Left renal pelvis (tissue), 4 donors: Measurements from ENCODE around the gene GUK1. TPM values are rescaled to one million over a fixed set of nuclear protein-coding genes. Genes with fewer than 3 reads are reported as not detected.

ENCODE experiments used
- DNase-seq, 4 donors: peaks; one replicate each; pipeline ENCODE4 v3.0.0-alpha.2; 2013; ENCODE audit warnings: low read depth in 4 of 4, low spot score in 3 of 4
- polyA plus RNA-seq, 4 donors: library from polyadenylated mRNA; unstranded; fragments of 120-200 nt; gene quantifications; one replicate each; pipeline ENCODE4 v1.2.1, GENCODE V29; 2013; ENCODE audit not compliant: insufficient read length in 4 of 4

Gene GUK1
- polyA plus RNA-seq, 4 donors, result 106 to 149 (median 120) TPM

DNA sequence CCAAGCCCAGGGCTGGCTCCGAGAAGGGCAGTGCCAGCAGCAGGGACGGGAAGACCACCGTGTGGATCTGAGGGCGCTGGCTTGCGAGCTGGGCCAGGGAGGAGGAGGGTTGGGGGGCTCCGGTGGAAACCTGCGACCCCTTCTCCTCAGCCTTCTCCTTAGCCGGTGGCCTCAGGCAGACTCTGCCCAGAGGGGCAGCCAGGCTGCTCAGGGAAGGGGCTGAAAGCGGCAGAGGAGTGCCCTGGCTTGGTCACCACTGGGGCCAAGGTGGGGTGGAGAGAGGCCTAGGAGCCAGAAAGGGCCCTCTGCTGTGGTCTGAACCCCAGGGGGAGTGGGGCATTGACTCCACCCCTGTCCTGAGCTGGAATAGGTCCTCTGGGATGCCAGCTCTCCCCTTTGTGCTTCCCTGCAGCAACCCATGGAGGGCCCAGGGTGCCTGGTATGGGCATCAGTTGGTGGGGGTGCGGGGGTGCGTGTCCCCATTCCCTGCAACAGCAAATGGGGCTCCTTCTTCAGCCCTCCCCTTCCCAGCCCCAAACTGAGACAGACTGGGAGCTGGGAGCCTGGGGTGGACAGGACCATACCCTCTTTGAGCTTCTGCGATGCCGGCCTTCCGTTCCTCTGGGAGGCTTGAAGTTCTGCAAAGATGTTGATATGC is 19.1 kb downstream of the GUK1 start:
- no peak for DNase-seq

GRCh38 chr1:228160201-228160761 is 20.2 kb downstream of the GUK1 start:
- no peak for DNase-seq

DNA sequence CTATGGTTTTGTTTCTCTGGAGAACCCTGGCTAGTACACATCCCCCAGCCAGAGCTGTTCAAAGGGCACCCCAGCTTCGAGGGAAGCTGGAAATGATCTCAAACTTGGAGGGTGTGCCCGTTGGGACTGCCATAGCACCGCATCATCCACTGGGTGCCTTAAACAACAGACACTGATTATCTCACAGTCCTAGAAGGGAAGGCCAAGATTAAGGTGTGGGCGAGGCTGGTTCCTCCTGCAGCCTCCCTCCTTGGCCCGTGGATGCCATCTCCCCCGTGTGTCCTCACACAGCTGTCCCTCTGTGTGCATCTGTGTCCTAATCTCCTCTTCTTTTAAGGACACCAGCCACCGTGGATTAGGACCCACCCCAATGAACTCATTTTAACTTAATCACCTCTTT is 21.3 kb downstream of the GUK1 start:
- no peak for DNase-seq

- DNase-seq, result no peak
These were observed 21.8 kb downstream of the GUK1 start for GRCh38 chr1:228161866-228162265.

DNA sequence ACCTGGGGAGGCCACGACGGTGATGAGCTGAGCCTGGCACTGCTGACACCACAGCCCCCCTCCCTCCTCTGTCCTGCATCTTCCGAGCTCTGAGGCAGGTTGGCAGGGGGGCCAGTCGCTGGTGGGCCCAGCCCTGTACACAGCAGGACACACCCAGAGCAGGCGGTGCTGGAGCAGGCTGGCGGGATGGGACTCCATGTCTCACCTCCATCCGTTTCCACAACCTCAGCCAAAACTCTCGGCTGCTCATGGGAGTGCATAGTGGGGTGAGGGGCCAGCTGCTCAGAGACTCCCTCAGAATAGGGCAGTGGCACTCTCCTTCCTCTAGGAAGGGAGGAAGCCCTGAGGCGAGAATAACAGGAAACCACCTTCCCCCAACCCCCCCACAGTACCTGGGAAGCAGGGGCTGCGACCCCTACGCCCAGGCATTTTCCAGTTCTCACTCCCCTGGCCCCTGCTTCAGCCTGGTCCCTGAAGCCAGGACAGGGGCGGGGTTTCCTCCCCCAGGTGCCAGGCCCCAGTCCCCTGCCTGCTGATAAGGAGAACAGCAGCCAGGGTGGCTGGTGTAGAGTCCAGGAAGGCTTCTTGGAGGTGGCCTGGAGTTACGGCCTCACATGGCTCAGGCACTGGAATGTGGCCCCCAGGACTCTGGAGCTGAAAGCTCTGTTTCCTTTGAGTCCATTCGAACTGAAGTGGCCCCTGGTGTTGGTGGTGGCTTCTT is 22.4 kb downstream of the GUK1 start:
- no peak for DNase-seq

GRCh38 chr1:228163007-228163753 is 23.1 kb downstream of the GUK1 start:
- no peak for DNase-seq

DNA sequence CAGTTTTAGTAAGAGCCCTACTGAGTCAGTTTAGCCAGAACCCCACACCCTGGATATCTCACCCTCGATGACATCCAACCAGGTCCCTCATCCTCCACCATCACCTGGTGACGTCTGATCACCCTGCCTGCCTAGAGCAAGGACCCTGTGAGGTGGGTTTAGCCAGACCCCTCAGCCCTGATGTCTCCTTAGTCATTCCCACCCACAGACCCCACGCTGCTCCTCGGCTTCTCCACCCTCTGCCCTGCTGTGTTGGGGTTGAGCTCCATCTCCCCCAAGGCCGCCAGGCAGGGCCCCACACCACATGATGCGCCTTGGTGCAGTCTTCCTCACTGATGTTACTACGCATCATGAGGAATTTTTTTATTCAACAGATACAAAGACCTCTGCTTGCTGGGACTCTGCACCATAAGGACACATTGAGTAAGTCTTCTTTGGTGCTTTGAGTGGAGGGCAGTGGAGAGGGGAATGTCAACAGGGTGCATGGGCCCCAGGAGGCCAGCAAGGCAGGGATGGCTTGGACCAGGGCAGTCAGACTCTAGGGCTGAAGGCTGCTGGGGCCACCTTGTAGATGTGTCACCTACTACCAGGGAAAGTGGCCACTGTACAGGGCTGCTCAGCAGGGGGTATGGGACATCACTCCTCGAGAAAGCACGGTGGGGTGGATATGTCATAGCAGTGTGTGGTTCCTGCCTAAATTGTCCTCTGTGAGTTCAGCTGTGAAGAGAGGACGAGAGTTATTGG is 23.9 kb downstream of the GUK1 start:
- no peak for DNase-seq

DNA sequence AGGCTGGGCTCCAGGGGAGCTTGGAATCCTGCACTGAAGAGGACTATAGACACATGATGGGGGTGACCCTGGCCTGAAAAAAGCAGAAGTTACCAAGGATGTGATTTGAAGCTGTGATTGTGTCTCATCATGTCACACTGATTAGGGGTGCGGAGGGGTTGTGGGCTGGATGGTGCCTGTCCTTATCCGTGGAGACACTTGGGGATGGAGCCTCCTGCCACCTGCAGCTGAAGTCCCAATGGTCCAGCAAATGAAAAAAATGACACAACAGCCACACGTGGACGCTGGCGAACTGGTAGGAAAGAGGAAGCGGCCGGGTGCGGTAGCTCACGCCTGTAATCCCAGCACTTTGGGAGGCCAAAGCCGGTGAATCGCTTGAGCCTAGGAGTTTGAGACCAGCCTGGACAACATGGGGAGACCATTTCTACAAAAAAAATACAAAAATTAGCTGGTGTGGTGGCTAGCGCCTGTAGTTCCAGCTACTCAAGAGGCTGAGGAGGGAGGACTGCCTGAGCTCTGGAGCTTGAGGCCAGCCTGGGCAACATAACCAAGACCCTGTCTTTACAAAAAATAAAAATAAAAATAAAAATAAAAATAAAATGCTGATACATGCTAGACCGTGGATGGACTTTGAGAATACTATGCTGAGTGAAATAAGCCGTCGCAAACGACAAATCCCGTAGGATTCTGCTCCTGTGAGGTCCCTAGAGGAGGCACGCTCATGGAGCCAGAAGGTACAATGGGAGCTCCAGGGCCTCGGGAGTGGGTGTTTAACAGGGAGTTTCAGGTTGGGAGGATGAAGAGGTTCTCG is 24.7 kb downstream of the GUK1 start:
- DNase-seq, result no peak

GRCh38 chr1:228165372-228166169 is 25.5 kb downstream of the GUK1 start, which contains the start of gene IBA57:
Gene IBA57 (plus strand): TSS chr1:228165804. CDS start chr1:228165817, 13 bp downstream.
- peak; percentile 93 to 96 (median 95) for DNase-seq

DNA sequence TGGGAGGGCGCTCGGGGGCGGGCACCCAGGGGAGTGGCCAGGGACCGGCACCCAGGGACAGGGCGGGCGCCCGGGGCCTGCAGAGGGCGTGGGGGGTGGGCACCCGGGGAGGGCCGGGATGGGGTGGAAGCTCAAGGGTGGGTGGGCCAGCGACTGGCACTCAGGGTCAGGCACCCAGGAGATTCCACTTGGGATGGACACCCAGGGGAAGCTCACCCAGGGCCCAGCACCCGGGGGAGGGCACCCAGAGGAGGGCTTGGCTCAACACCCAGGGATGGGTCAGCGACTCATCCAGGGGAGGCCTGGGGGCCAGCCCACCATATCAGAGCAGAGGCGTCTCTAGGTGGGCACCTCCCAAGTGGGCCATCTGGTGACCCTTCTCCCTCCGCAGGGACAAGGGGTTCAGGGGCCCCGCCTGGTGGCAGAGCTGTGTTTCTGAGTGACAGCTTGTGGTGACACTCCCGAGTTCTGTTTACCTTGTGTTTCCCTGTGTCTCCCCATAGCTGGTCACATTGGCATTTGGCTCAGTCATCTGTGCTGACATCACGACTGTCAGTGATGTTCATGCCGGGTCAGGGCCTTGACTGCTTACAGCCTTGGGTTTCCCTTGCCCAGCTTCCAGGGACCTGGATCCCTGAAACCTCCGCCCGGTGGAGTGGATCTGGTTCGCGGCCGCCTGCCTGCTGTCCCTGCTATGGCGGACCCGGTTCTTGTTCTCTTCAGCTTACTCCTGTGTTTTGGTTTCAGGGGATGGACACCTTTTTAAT is 26.3 kb downstream of the GUK1 start:
- DNase-seq, result no peak

- DNase-seq, result no peak
These were observed 28.6 kb downstream of the GUK1 start for GRCh38 chr1:228168563-228169270.

GRCh38 chr1:228169345-228169744 is 29.3 kb downstream of the GUK1 start:
- no peak for DNase-seq

DNA sequence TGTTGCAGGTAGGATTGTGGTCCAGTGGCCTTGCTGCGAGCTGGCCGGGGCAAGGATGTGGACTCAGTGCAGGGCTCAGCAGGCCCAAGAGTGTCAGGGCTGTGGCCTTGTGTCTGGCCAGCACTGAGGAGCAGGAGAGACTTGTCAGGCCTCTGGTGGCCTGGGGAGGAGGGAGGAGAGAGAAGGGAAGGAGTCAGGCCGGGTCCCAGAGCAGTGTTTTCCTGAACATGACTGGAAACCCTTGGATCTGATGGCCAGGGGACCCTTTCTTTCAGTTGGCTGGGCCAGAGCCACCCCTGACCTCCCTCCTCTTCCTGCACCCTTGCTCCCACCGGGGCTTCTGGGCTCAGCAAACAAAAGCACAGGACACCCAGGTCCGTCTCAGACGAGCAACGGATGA is 30.6 kb downstream of the GUK1 start:
- no peak for DNase-seq

- no peak for DNase-seq
These were observed 31.3 kb downstream of the GUK1 start for GRCh38 chr1:228171221-228171891.

DNA sequence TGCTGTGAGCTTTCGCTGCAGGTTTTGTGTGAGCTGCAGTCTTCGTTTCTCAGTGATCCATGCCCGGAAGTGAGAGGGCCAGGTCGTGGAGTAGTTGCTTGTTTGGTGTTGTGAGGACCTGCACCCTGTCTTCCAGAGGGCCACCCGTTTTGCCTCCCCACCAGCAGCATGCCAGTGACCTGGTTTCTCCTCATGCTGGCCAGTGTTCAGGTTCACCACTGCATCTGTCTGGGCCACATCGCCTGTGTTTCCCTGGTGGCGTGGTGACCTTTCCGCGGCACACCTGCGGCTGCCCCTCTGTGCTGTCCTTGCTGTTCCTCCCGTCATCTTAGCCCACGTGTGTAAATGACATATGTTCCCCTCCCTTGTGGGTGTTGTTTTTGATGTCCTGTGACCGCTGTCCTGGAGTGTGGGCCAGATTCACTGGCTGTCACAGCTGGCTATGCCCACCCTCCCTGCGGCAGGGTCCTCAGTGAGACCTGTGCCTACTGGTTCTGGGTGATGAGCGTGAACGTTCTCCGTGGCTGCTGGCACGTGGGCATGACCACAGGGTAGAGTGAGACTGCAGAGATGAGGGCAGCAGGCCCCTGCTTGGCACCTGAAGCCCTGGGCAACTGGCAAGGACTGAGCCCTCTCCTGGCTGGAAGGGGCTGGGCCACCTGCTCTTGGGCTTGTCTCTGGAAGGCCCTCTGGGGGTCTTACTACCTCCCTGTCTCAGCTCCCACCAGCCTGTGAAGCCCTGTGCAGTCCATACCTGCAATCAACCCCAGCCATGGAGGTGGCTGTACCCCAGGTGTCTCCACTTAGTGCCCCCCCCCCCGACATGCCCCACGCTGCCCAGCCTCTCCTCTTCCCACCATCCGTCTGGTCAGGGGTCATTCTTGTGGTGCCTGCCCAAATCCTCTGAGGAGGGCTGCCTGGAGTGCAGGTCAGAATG is 32.8 kb downstream of the GUK1 start:
- no peak for DNase-seq
